Stimulated activated CD8-positive, alpha-beta memory T cell treated with anti-CD3 and anti-CD28 coated beads, Interleukin-2, amount 100 ng/mL, for 48 hours (primary cell): ENCODE data around the gene PIGU.
"Not testable (repeated sequence)": the region's sequence is repeated elsewhere in the genome, so short reads cannot be mapped to it uniquely, and the experiment has no call there.

Experiments
- DNase-seq, 2 donors: peaks; one replicate each; pipeline ENCODE4 v3.0.0-alpha.2; 2020; ENCODE audit warnings: low read depth in 2 of 2

The PIGU gene

GRCh38 chr20:34532756-34533155, 144.1 kb downstream of the PIGU start:
- no peak for DNase-seq

- DNase-seq: no peak
These were observed 144.6 kb downstream of the PIGU start for GRCh38 chr20:34532320-34532719.

- DNase-seq: no peak
These were observed 145.2 kb downstream of the PIGU start for GRCh38 chr20:34531608-34532265.

- DNase-seq: no peak
These were observed 146.6 kb downstream of the PIGU start for GRCh38 chr20:34530342-34530741.

GRCh38 chr20:34529742-34530141, 147.2 kb downstream of the PIGU start:
- DNase-seq: no peak

GRCh38 chr20:34528921-34529297, 148.0 kb downstream of the PIGU start:
- no peak for DNase-seq

- DNase-seq: no peak
These were observed 149.9 kb downstream of the PIGU start for GRCh38 chr20:34527016-34527415.

GRCh38 chr20:34526466-34526865, 150.4 kb downstream of the PIGU start:
- DNase-seq: no peak

GRCh38 chr20:34525709-34526416, 151.0 kb downstream of the PIGU start:
- DNase-seq: no peak

GRCh38 chr20:34525342-34525708, 151.6 kb downstream of the PIGU start:
- DNase-seq: no peak

- no peak for DNase-seq
These were observed 152.5 kb downstream of the PIGU start for GRCh38 chr20:34524426-34524825.

GRCh38 chr20:34522969-34523871, 153.7 kb downstream of the PIGU start:
- peak; percentile 23 to 46 for DNase-seq

GRCh38 chr20:34519841-34520240, 157.1 kb downstream of the PIGU start:
- not testable (repeated sequence) for DNase-seq

GRCh38 chr20:34518863-34519262, 158.0 kb downstream of the PIGU start:
- not testable (repeated sequence) for DNase-seq

GRCh38 chr20:34517114-34517505, 159.8 kb downstream of the PIGU start:
- DNase-seq: no peak

GRCh38 chr20:34516247-34517113, 160.4 kb downstream of the PIGU start, which contains the start of gene DYNLRB1:
Gene DYNLRB1, plus strand, starts transcription at chr20:34516422. Its CDS starts 37 bp downstream, at chr20:34516459.
- peak; percentile 93 to 95 for DNase-seq

GRCh38 chr20:34515484-34516246, 161.2 kb downstream of the PIGU start:
- DNase-seq: peak; percentile 41 to 59

GRCh38 chr20:34514897-34515483, 161.9 kb downstream of the PIGU start:
- DNase-seq: no peak

GRCh38 chr20:34514034-34514433, 162.9 kb downstream of the PIGU start:
- not testable (repeated sequence) for DNase-seq

- no peak for DNase-seq
These were observed 163.9 kb downstream of the PIGU start for GRCh38 chr20:34512955-34513419.
